Keratinocyte (primary cell): ENCODE data around the gene SPTSSB.

Experiments
- EZH2 ChIP-seq: IDR thresholded peaks from one replicate; pipeline ENCODE4 v1.6.1; 2012; ENCODE audit warnings: inconsistent platforms, mild to moderate bottlenecking, low read length, moderate library complexity
- TF ChIP-seq, protein P1 (sequence below), 3 experiments: IDR thresholded peaks in 1 of 3; conservative IDR thresholded peaks in 1 of 3; optimal IDR thresholded peaks in 1 of 3; 2 replicates in 2 of 3; 3 replicates in 1 of 3; pipeline versions ENCODE3 to v1.5.1; 2011; ENCODE audit warnings: low read length in 3 of 3, mild to moderate bottlenecking in 3 of 3, moderate library complexity in 2 of 3, control low read depth in 1 of 3, inconsistent platforms in 1 of 3; ENCODE audit not compliant: insufficient read depth in 2 of 3; ENCODE audit errors: extremely low read depth in 1 of 3

DNA sequence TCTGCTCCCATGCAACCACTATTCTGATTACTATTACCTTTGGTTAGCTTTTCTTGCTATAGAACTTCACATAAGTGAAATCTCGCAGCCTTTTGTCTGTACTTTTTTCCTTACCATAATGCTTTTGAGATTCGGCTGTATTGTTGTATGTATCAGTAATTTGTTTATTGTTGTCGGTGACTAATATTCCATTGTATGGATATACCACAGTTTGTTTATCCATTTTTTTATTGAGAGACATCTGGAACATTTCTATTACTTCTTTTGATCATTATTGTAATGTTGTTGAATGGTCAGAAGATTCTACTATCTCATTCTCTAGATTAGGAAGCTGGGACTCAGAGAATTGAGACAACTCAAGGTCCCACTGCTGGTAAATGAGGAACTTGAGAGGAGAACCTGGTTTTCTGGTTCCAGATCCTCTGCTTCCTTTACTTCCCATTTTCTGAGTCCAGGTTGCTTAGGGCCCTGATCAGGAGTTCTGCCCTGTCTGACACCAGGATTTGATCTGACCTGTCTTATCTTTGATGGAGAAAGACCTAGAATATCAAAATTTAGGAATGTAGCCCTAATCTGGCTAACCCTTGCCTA lies 18.2 kb upstream of the SPTSSB start:
- TF ChIP-seq, protein P1, sequence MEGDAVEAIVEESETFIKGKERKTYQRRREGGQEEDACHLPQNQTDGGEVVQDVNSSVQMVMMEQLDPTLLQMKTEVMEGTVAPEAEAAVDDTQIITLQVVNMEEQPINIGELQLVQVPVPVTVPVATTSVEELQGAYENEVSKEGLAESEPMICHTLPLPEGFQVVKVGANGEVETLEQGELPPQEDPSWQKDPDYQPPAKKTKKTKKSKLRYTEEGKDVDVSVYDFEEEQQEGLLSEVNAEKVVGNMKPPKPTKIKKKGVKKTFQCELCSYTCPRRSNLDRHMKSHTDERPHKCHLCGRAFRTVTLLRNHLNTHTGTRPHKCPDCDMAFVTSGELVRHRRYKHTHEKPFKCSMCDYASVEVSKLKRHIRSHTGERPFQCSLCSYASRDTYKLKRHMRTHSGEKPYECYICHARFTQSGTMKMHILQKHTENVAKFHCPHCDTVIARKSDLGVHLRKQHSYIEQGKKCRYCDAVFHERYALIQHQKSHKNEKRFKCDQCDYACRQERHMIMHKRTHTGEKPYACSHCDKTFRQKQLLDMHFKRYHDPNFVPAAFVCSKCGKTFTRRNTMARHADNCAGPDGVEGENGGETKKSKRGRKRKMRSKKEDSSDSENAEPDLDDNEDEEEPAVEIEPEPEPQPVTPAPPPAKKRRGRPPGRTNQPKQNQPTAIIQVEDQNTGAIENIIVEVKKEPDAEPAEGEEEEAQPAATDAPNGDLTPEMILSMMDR (optimal IDR thresholded peaks at IDR 0.05 in 1 of 3, IDR thresholded peaks at IDR 0.05 in 1 of 3, conservative IDR thresholded peaks at IDR 0.05 in 1 of 3; ENCODE audit: extremely low read depth in 1 of 3, insufficient read depth in 2 of 3, low read length in 3 of 3), result no peak
- TF ChIP-seq EZH2, result no peak
